GM11168 (cell line): ENCODE measurements around the gene DPAGT1.
"Not testable (repeated sequence)": the region's sequence is repeated elsewhere in the genome, so short reads cannot be mapped to it uniquely, and the experiment has no call there.

Experiments used
- in situ Hi-C: fragments of 300-500 bp; cut with MboI; formaldehyde crosslinking; loops from one replicate; pipeline ENCODE4 v1.12.0; 2022; ENCODE audit warnings: low sequenced_read_pairs; ENCODE audit not compliant: unreplicated experiment

The DPAGT1 gene

GRCh38 chr11:119116601-119117000, 14.9 kb upstream of the DPAGT1 start:
- in situ Hi-C loops = no loop called here

GRCh38 chr11:119116235-119116594, 14.6 kb upstream of the DPAGT1 start:
- in situ Hi-C loops = no loop called here

GRCh38 chr11:119115484-119116234, 14.0 kb upstream of the DPAGT1 start:
- in situ Hi-C loops = no loop called here

- in situ Hi-C loops = no loop called here
Observed at GRCh38 chr11:119114351-119114750, 12.7 kb upstream of the DPAGT1 start.

- in situ Hi-C loops = no loop called here
Observed at GRCh38 chr11:119113716-119114115, 12.1 kb upstream of the DPAGT1 start.

GRCh38 chr11:119112314-119113020, 10.8 kb upstream of the DPAGT1 start:
- in situ Hi-C loops = no loop called here

GRCh38 chr11:119111361-119111925, 9.8 kb upstream of the DPAGT1 start:
- in situ Hi-C loops = no loop called here

GRCh38 chr11:119110439-119110838, 8.8 kb upstream of the DPAGT1 start:
- in situ Hi-C loops = no loop called here

GRCh38 chr11:119109843-119110242, 8.2 kb upstream of the DPAGT1 start:
- in situ Hi-C loops = no loop called here

- in situ Hi-C loops = no loop called here
Observed at GRCh38 chr11:119108857-119109221, 7.2 kb upstream of the DPAGT1 start.

GRCh38 chr11:119108146-119108856, 6.6 kb upstream of the DPAGT1 start:
- in situ Hi-C loops = no loop called here

- in situ Hi-C loops = no loop called here
Observed at GRCh38 chr11:119107538-119108145, 6.0 kb upstream of the DPAGT1 start.

GRCh38 chr11:119106564-119107537, 5.2 kb upstream of the DPAGT1 start, which contains the start of gene C2CD2L:
TSS of gene C2CD2L (plus strand) at chr11:119107344. CDS start at chr11:119107742, 398 bp downstream.
- in situ Hi-C loops = no loop called here

- in situ Hi-C loops = no loop called here
Observed at GRCh38 chr11:119103793-119104192, 2.1 kb upstream of the DPAGT1 start.

- in situ Hi-C loops = not testable (repeated sequence)
Observed at GRCh38 chr11:119103161-119103664, 1.6 kb upstream of the DPAGT1 start.

- in situ Hi-C loops = no loop called here
Observed at GRCh38 chr11:119100994-119101758, 477 bp downstream of the DPAGT1 start.

- in situ Hi-C loops = no loop called here
Observed at GRCh38 chr11:119100246-119100970, 1.2 kb downstream of the DPAGT1 start.

GRCh38 chr11:119099711-119100110, 1.9 kb downstream of the DPAGT1 start:
- in situ Hi-C loops = no loop called here
